HFFc6 (cell line): ENCODE results near the gene ATP2C2. TPM values are rescaled to one million over a fixed set of nuclear protein-coding genes. Genes with fewer than 3 reads are reported as not detected.

Experiments
- DNase-seq: peaks from one replicate; pipeline ENCODE4 v3.0.0-alpha.2; 2018
- H3K27ac Mint-ChIP-seq: 2 replicates; pipeline ENCODE4 v1.8.0; 2020; ENCODE audit warnings: mild to moderate bottlenecking, mixed read lengths
- H3K27me3 Mint-ChIP-seq: 2 replicates; pipeline ENCODE4 v1.8.0; 2021; ENCODE audit warnings: mild to moderate bottlenecking, moderate library complexity, mixed read lengths; ENCODE audit not compliant: insufficient read depth
- H3K36me3 Mint-ChIP-seq: 2 replicates; pipeline ENCODE4 v1.8.0; 2021; ENCODE audit warnings: low read depth, mixed read lengths
- H3K4me1 Mint-ChIP-seq: 2 replicates; pipeline ENCODE4 v1.8.0; 2020; ENCODE audit warnings: low read depth, mixed read lengths
- H3K4me3 Mint-ChIP-seq: 2 replicates; pipeline ENCODE4 v1.8.0; 2020; ENCODE audit warnings: mild to moderate bottlenecking, moderate library complexity, mixed read lengths
- H3K9me3 Mint-ChIP-seq: 2 replicates; pipeline ENCODE4 v1.8.0; 2020; ENCODE audit warnings: mild to moderate bottlenecking, mixed read lengths
- total RNA-seq, 6 experiments: library from RNA; stranded (reverse); fragmentation: NEBNext Ultra II Directional; extraction: Animal tissue kit (Norgen Biotek cat#: 25700); gene quantifications; 2 replicates in 1 of 6; 3 replicates in 5 of 6; pipeline ENCODE4 v1.2.3, GENCODE V29; 2021
- TF ChIP-seq, protein P1 (sequence below): fragments of 200-600 bp; sonication (generic); IDR thresholded peaks from 2 replicates; pipeline ENCODE4 v1.5.0; 2021; ENCODE audit warnings: antibody characterized with exemption, mild to moderate bottlenecking

ATP2C2 gene
- total RNA-seq, 6 experiments from 2014 or later, result not detected

DNA sequence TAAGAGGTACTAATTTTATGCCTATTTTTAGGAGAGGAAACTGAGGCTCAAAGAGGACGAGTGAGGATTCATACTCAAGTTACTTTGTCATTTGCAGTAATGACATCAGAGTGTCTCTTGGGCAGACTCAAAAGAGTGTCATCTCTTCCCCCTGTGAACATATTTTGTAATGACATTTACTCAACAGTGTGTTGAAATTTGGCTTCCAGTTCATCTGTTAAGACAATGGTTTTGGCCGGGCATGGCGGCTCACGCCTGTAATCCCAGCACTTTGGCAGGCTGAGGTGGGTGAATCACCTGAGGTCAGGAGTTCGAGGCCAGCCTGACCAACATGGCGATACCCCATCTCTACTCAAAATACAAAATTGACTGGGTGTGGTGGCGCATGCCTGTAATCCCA is 44.7 kb upstream of the ATP2C2 start:
- Mint-ChIP-seq H3K27ac (no peak overlapping the region), H3K4me1 (no peaks in the 10 kb centered on the region), H3K27me3 (peaks cover 12% of the 10 kb centered on the region), H3K9me3 (peaks cover 7% of the 10 kb centered on the region; the same call in 1 of the 2 replicates), H3K4me3 (no peak overlapping the region), H3K36me3 (peaks cover 5% of the 10 kb centered on the region)
- no peak for DNase-seq
- TF ChIP-seq, protein P1, sequence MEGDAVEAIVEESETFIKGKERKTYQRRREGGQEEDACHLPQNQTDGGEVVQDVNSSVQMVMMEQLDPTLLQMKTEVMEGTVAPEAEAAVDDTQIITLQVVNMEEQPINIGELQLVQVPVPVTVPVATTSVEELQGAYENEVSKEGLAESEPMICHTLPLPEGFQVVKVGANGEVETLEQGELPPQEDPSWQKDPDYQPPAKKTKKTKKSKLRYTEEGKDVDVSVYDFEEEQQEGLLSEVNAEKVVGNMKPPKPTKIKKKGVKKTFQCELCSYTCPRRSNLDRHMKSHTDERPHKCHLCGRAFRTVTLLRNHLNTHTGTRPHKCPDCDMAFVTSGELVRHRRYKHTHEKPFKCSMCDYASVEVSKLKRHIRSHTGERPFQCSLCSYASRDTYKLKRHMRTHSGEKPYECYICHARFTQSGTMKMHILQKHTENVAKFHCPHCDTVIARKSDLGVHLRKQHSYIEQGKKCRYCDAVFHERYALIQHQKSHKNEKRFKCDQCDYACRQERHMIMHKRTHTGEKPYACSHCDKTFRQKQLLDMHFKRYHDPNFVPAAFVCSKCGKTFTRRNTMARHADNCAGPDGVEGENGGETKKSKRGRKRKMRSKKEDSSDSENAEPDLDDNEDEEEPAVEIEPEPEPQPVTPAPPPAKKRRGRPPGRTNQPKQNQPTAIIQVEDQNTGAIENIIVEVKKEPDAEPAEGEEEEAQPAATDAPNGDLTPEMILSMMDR, result no peak

DNA sequence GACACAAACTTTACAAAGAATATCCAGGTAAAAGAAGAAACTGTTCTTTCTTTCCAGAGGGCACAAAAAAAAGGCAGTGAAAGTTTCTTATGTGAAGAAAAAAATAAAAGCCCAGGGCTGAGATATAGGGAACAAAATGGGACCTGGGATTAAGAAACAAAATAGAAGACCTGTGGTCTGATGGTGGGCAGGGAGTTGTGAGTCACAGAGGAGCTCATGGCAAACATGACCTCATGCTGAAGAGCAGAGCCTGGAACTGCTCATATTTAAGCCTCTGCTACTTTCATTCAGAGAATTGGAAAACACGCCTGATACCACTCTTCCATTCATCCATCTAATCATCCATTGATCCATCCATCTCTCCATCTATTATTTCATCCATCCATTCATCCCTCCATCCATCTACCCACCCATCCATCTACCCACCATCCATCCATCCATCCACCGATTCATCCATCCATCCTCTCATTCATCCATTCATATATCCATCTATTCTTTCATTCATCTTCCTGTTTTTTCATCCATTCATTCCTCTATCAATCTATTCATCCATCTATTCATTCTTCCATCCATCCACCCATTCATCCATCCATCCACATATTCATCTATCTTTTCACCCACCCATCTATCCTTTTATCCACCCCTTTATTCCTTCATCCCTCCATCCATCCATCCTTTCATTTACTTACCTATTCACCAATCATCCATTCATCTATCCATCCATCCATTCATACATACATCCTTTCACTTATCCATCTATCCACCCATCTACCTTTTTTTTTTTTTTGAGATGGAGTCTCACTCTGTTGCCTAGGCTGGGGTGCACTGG is 43.7 kb upstream of the ATP2C2 start:
- peaks cover 7% of the 10 kb centered on the region; the same call in 1 of the 2 replicates for H3K9me3 Mint-ChIP-seq
- TF ChIP-seq, protein P1, result no peak
- no peaks in the 10 kb centered on the region for H3K4me1 Mint-ChIP-seq
- peaks cover 5% of the 10 kb centered on the region for H3K36me3 Mint-ChIP-seq
- DNase-seq, result no peak
- no peak overlapping the region for H3K27ac Mint-ChIP-seq
- H3K27me3 Mint-ChIP-seq, result peaks cover 10% of the 10 kb centered on the region
- H3K4me3 Mint-ChIP-seq, result no peak overlapping the region

DNA sequence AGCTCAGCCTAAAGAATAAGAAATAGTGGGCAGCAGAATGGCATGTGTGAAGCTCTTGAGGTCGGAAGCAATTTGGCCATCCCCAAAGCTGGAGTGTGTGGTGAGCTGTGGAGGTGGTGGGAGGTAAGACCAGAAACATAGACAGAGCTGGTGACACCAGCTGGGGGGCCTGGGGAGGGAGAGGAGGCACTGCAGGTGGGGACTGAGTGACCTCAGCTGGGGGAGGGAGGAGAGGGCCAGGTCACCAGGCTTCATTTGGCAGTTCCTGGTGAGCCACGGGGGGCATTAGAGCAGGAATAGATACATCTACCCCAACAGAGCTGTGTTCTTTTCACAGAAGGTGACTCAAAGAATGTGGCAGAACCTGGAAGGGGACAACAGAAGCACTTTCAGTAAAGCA is 41.8 kb upstream of the ATP2C2 start:
- Mint-ChIP-seq H3K4me1 (peaks cover 4% of the 10 kb centered on the region; the same call in 1 of the 2 replicates), H3K36me3 (peaks cover 5% of the 10 kb centered on the region), H3K27ac (no peak overlapping the region), H3K4me3 (no peak overlapping the region), H3K27me3 (peaks cover 15% of the 10 kb centered on the region), H3K9me3 (peaks cover 7% of the 10 kb centered on the region; the same call in 1 of the 2 replicates)
- DNase-seq, result no peak
- TF ChIP-seq, protein P1, result no peak

DNA sequence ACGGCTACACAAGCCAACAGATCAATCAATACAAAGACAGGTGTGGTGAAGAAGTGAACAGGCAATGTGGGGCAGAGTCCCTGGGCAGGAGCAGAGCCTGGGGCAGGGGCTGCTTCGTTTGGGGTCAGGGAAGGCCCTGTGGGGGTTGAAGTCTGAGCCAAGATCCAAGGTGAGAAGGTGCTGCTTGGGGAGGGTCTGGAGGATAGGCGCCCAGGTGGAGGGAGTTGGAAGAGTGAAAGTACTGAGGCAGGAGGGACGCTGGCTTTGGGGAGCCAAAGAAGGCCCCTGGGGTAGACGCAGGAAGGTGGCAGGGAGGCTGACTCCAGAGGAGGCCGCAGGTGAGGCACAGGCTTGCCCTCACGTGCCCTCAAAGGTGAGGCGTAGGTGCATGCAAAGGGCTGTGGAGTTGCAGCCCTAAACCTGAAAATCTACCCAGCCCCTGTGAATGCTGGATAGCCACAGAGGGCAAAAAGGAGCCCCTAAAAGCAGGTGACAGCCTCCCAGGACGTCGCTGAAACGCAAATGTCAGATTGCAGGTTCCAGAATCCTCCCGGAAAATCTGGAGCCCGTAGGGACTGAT is 40.3 kb upstream of the ATP2C2 start:
- no peak overlapping the region for H3K27ac Mint-ChIP-seq
- no peak overlapping the region for H3K4me3 Mint-ChIP-seq
- H3K27me3 Mint-ChIP-seq, result peaks cover 16% of the 10 kb centered on the region
- H3K36me3 Mint-ChIP-seq, result peaks cover 5% of the 10 kb centered on the region
- DNase-seq, result no peak
- TF ChIP-seq, protein P1, result no peak
- H3K9me3 Mint-ChIP-seq, result peaks cover 7% of the 10 kb centered on the region; the same call in 1 of the 2 replicates
- peaks cover 12% of the 10 kb centered on the region for H3K4me1 Mint-ChIP-seq

DNA sequence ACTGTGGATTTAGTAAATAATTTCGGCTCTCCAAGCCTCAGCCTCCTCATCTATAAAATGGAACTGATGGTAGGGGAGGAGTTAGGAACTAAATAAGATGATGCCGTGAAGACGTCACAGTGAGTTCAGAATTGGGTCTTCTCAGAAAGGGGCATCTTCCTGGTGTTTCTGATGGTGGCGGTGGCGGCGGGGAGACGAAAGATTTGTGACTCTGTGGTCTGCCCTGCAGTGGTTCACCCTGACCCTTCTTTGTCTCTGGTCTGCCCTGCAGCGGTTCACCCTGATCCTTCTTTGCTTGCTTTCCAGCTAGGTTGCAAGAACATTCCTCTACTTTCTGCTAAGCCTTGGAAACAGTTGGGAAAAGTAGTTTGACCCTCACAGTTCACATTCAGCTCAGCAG is 39.3 kb upstream of the ATP2C2 start:
- Mint-ChIP-seq H3K4me3 (no peak overlapping the region), H3K27me3 (peaks cover 22% of the 10 kb centered on the region), H3K9me3 (peaks cover 7% of the 10 kb centered on the region; the same call in 1 of the 2 replicates), H3K27ac (no peak overlapping the region), H3K36me3 (peaks cover 5% of the 10 kb centered on the region), H3K4me1 (peaks cover 12% of the 10 kb centered on the region)
- TF ChIP-seq, protein P1, result no peak
- DNase-seq, result no peak
